Gastrocnemius medialis (tissue), 4 donors: ENCODE data around the gene SLC19A3. TPM values are rescaled to one million over a fixed set of nuclear protein-coding genes. Genes with fewer than 3 reads are reported as not detected.
"Not testable (repeated sequence)": the region's sequence is repeated elsewhere in the genome, so short reads cannot be mapped to it uniquely, and the experiment has no call there.

Source experiments
- ATAC-seq, 2 donors: fragments of 150-250 bp; one replicate each; pipeline ENCODE4 v1.9.1; 2016
- DNase-seq, 2 donors: peaks; one replicate each; pipeline ENCODE4 v3.0.0-alpha.2; 2019
- H3K27ac ChIP-seq, 4 donors: fragments of 200-600 bp; sonication (generic); 1 replicate in 1 of 4; 2 replicates in 3 of 4; pipeline ENCODE4 v1.5.1; 2016 to 2018; ENCODE audit warnings: mild to moderate bottlenecking in 2 of 4, moderate library complexity in 1 of 4
- H3K27me3 ChIP-seq, 3 donors: fragments of 200-600 bp; sonication (generic) in 2 of 3; 1 replicate in 1 of 3; 2 replicates in 2 of 3; pipeline versions ENCODE4 v1.5.1 to v1.6.0; 2016 to 2019; ENCODE audit warnings: mild to moderate bottlenecking in 1 of 3, moderate library complexity in 1 of 3
- H3K36me3 ChIP-seq, 2 donors: fragments of 200-600 bp; sonication (generic) in 1 of 2; one replicate each; pipeline ENCODE4 v1.5.1; 2017 to 2018
- H3K4me1 ChIP-seq, 2 donors: fragments of 200-600 bp; sonication (generic) in 1 of 2; one replicate each; pipeline ENCODE4 v1.5.1; 2016 to 2017; ENCODE audit warnings: mild to moderate bottlenecking in 2 of 2
- H3K4me3 ChIP-seq, 4 donors: fragments of 200-600 bp; sonication (generic) in 3 of 4; 1 replicate in 1 of 4; 2 replicates in 3 of 4; pipeline ENCODE4 v1.5.1; 2016 to 2019; ENCODE audit warnings: mild to moderate bottlenecking in 2 of 4
- H3K9me3 ChIP-seq, 3 donors: fragments of 200-600 bp; sonication (generic) in 2 of 3; 1 replicate in 1 of 3; 2 replicates in 2 of 3; pipeline ENCODE4 v1.5.1; 2016 to 2019
- POLR2A ChIP-seq, 2 donors: fragments of 450-650 bp; IDR thresholded peaks; one replicate each; pipeline ENCODE4 v1.6.1; 2017; ENCODE audit warnings: antibody characterized with exemption in 2 of 2, mild to moderate bottlenecking in 2 of 2, moderate library complexity in 2 of 2
- in situ Hi-C, 4 donors: fragments of 200-750 bp; cut with MboI; loops; one replicate each; pipeline versions ENCODE4 v1.15.0 to v1.8.0; 2017; ENCODE audit warnings: low sequenced_read_pairs in 4 of 4
- intact Hi-C: fragments of 100-400 bp; cut with DNase I; formaldehyde crosslinking; loops from one replicate; pipeline ENCODE4 v1.15.1; 2023; ENCODE audit warnings: low total_unique reads
- total RNA-seq, 4 donors: library from RNA; depleted of rRNA; stranded (reverse); fragments of >200 nt; gene quantifications; one replicate each; pipeline versions ENCODE4 v1.1.0 to v1.2.3, GENCODE V29; 2016
- TF ChIP-seq, protein P1 (sequence below), 5 experiments: fragments of 450-650 bp in 3 of 5; fragments of 200-600 bp in 2 of 5; sonication (generic) in 2 of 5; IDR thresholded peaks in 4 of 5; conservative IDR thresholded peaks in 1 of 5; 1 replicate in 4 of 5; 2 replicates in 1 of 5; pipeline ENCODE4 v1.5.1; 2016 to 2019; ENCODE audit warnings: antibody characterized with exemption in 5 of 5, mild to moderate bottlenecking in 3 of 5, moderate library complexity in 3 of 5

The SLC19A3 gene
- total RNA-seq, 4 donors from 2014 or later: 0.20 to 0.82 (median 0.80) TPM; not detected in 1

- H3K9me3 ChIP-seq: no peaks in the 10 kb centered on the region
- in situ Hi-C loops: no loop called here
- H3K27me3 ChIP-seq: no peaks in the 10 kb centered on the region
- no peak overlapping the region for H3K27ac ChIP-seq
- H3K4me3 ChIP-seq: no peak overlapping the region
- no peaks in the 10 kb centered on the region for H3K4me1 ChIP-seq
- DNase-seq (no peak), ATAC-seq (no peak)
- no peaks in the 10 kb centered on the region for H3K36me3 ChIP-seq
- TF ChIP-seq POLR2A (IDR thresholded peaks at IDR 0.05): no peak
- TF ChIP-seq, protein P1, sequence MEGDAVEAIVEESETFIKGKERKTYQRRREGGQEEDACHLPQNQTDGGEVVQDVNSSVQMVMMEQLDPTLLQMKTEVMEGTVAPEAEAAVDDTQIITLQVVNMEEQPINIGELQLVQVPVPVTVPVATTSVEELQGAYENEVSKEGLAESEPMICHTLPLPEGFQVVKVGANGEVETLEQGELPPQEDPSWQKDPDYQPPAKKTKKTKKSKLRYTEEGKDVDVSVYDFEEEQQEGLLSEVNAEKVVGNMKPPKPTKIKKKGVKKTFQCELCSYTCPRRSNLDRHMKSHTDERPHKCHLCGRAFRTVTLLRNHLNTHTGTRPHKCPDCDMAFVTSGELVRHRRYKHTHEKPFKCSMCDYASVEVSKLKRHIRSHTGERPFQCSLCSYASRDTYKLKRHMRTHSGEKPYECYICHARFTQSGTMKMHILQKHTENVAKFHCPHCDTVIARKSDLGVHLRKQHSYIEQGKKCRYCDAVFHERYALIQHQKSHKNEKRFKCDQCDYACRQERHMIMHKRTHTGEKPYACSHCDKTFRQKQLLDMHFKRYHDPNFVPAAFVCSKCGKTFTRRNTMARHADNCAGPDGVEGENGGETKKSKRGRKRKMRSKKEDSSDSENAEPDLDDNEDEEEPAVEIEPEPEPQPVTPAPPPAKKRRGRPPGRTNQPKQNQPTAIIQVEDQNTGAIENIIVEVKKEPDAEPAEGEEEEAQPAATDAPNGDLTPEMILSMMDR (IDR thresholded peaks at IDR 0.05 in 4 of 5, conservative IDR thresholded peaks at IDR 0.05 in 1 of 5): no peak
- intact Hi-C loops: no loop called here
These were observed 30.6 kb downstream of the SLC19A3 start for GRCh38 chr2:227687189-227687588.

DNA sequence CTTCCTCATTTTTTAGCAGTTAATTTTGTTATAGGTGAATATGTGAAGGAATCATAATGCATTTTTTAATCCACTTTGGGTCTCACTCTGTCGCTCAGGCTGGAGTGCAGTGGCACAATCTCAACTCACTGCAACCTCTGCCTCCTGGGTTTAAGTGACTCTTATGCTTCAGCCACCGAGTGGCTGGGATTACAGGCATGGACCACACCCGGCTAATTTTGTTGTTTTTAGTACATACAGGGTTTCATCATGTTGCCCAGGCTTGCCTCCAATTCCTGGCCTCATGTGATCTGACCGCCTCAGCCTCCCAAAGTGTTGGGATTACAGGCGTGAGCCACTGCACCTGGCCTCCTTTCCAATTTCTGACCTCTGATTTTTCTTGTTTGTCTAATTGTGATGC lies 33.6 kb downstream of the SLC19A3 start:
- no peak for ATAC-seq
- Histone ChIP-seq H3K36me3 (no peaks in the 10 kb centered on the region), H3K27me3 (no peaks in the 10 kb centered on the region), H3K27ac (no peak overlapping the region), H3K4me3 (no peak overlapping the region), H3K9me3 (no peaks in the 10 kb centered on the region), H3K4me1 (no peaks in the 10 kb centered on the region)
- in situ Hi-C loops: no loop called here
- no peak for TF ChIP-seq POLR2A (IDR thresholded peaks at IDR 0.05)
- TF ChIP-seq, protein P1 (IDR thresholded peaks at IDR 0.05 in 4 of 5, conservative IDR thresholded peaks at IDR 0.05 in 1 of 5): no peak
- no peak for DNase-seq
- intact Hi-C loops: no loop called here

GRCh38 chr2:227677928-227678327 lies 39.9 kb downstream of the SLC19A3 start:
- H3K27ac ChIP-seq: no peak overlapping the region
- no peaks in the 10 kb centered on the region for H3K27me3 ChIP-seq
- no peaks in the 10 kb centered on the region for H3K4me1 ChIP-seq
- no peak for ATAC-seq
- intact Hi-C loops (no loop called here), in situ Hi-C loops (no loop called here)
- no peak for DNase-seq
- no peaks in the 10 kb centered on the region for H3K36me3 ChIP-seq
- H3K9me3 ChIP-seq: no peaks in the 10 kb centered on the region
- no peak overlapping the region for H3K4me3 ChIP-seq
- TF ChIP-seq POLR2A (IDR thresholded peaks at IDR 0.05): no peak
- TF ChIP-seq, protein P1 (IDR thresholded peaks at IDR 0.05 in 4 of 5, conservative IDR thresholded peaks at IDR 0.05 in 1 of 5): no peak

GRCh38 chr2:227674485-227674884 lies 43.3 kb downstream of the SLC19A3 start:
- H3K4me1 ChIP-seq: no peaks in the 10 kb centered on the region
- H3K4me3 ChIP-seq: no peak overlapping the region
- no peak for DNase-seq
- no peak overlapping the region for H3K27ac ChIP-seq
- H3K9me3 ChIP-seq: no peaks in the 10 kb centered on the region
- intact Hi-C loops (no loop called here), in situ Hi-C loops (no loop called here)
- TF ChIP-seq POLR2A (IDR thresholded peaks at IDR 0.05): no peak
- TF ChIP-seq, protein P1 (IDR thresholded peaks at IDR 0.05 in 4 of 5, conservative IDR thresholded peaks at IDR 0.05 in 1 of 5): no peak
- no peaks in the 10 kb centered on the region for H3K36me3 ChIP-seq
- no peaks in the 10 kb centered on the region for H3K27me3 ChIP-seq
- ATAC-seq: no peak

DNA sequence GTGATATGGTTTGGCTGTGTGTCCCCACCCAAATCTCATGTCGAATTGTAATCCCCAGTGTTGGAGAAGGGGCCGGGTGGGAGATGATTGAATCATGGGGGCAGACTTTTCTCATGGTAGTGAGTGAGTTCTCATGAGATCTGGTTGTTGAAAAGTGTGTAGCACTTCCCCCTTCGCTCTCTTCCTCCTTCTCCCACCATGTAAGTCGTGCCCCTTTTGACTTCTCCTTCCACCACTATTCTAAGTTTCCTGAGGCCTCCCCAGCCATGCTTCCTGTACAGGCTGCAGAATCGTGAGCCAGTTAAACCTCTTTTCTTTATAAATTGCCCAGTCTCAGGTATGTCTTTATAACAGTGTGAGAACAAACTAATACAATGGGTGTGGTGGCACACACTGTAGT lies 44.2 kb downstream of the SLC19A3 start:
- ATAC-seq, in situ Hi-C loops, H3K4me1 ChIP-seq, H3K27ac ChIP-seq, DNase-seq, H3K4me3 ChIP-seq, H3K9me3 ChIP-seq, H3K36me3 ChIP-seq, H3K27me3 ChIP-seq, intact Hi-C loops: not testable (repeated sequence)
